H1 (cell line): ENCODE results near the gene PDCD6IP. TPM values are rescaled to one million over a fixed set of nuclear protein-coding genes. Genes with fewer than 3 reads are reported as not detected.

Experiments used
- CTCF ChIA-PET: fragments of 300-600 bp; sonication (Branson Sonifier 250); formaldehyde crosslinking; loops from one replicate; lab custom pipeline; 2021; ENCODE audit not compliant: partially characterized antibody; lab: Charles Lee
- POLR2A ChIA-PET: fragments of 300-600 bp; sonication (Branson Sonifier 250); formaldehyde crosslinking; loops from one replicate; lab custom pipeline; 2021; ENCODE audit warnings: inconsistent platforms; ENCODE audit not compliant: partially characterized antibody; lab: Charles Lee
- DNase-seq, 2 experiments: peaks; one replicate each; pipeline versions ENCODE4 v3.0.0 to v3.0.0-alpha.2; 2010 to 2022; ENCODE audit warnings: low spot score in 2 of 2, low read depth in 1 of 2, mixed read lengths in 1 of 2
- FAIRE-seq: peaks from 2 replicates; lab custom pipeline; 2011; peaks lifted over from hg19 to GRCh38; lab: Jason Lieb, UNC
- H2AFZ ChIP-seq: 2 replicates; pipeline ENCODE4 v1.8.1; 2012; ENCODE audit warnings: low read length, inconsistent platforms
- H2AK5ac ChIP-seq: 2 replicates; pipeline ENCODE4 v1.6.1; 2013; ENCODE audit warnings: low read depth, low read length
- H2BK120ac ChIP-seq: replicated peaks from 2 replicates; pipeline ENCODE3; 2013; ENCODE audit warnings: low read depth, low read length, inconsistent platforms
- H2BK12ac ChIP-seq: 2 replicates; pipeline ENCODE4 v1.6.1; 2013; ENCODE audit warnings: low read depth, low read length
- H2BK15ac ChIP-seq: 2 replicates; pipeline ENCODE4 v1.6.1; 2013; ENCODE audit warnings: low read length
- H2BK20ac ChIP-seq: 2 replicates; pipeline ENCODE4 v1.6.1; 2013; ENCODE audit warnings: low read length
- H2BK5ac ChIP-seq: 2 replicates; pipeline ENCODE4 v1.6.1; 2013; ENCODE audit warnings: low read depth, low read length
- H3K14ac ChIP-seq: 2 replicates; pipeline ENCODE4 v1.6.1; 2013; ENCODE audit warnings: inconsistent platforms; ENCODE audit not compliant: insufficient read length
- H3K18ac ChIP-seq: 2 replicates; pipeline ENCODE4 v1.6.1; 2013; ENCODE audit warnings: low read length; ENCODE audit errors: extremely low read depth
- H3K23ac ChIP-seq: 2 replicates; pipeline ENCODE4 v1.6.1; 2013; ENCODE audit warnings: inconsistent platforms; ENCODE audit not compliant: insufficient read length
- H3K23me2 ChIP-seq: 2 replicates; pipeline ENCODE4 v1.6.1; 2013; ENCODE audit warnings: low read depth, low read length
- H3K27ac ChIP-seq: 2 replicates; pipeline ENCODE4 v1.6.1; 2011; ENCODE audit warnings: low read depth, low read length, inconsistent platforms
- H3K27me3 ChIP-seq, 4 experiments: replicated peaks in 1 of 4; 1 replicate in 1 of 4; 2 replicates in 3 of 4; pipeline versions ENCODE4 v1.6.1 to v1.8.1; 2011 to 2013; ENCODE audit warnings: low read length in 3 of 4, mild to moderate bottlenecking in 3 of 4, inconsistent platforms in 2 of 4, mixed read lengths in 2 of 4, moderate library complexity in 1 of 4; ENCODE audit not compliant: control insufficient read depth in 3 of 4, insufficient read depth in 3 of 4; ENCODE audit errors: extremely low read depth in 1 of 4
- H3K36me3 ChIP-seq, 4 experiments: 2 replicates each; pipeline versions ENCODE4 v1.6.1 to v1.8.1; 2011 to 2013; ENCODE audit warnings: mild to moderate bottlenecking in 4 of 4, low read length in 3 of 4, moderate library complexity in 2 of 4, control low read depth in 1 of 4, inconsistent platforms in 1 of 4; ENCODE audit not compliant: insufficient read depth in 4 of 4, control insufficient read depth in 2 of 4
- H3K4ac ChIP-seq: replicated peaks from 2 replicates; pipeline ENCODE3; 2013; ENCODE audit warnings: low read length, low read depth, mixed read lengths, inconsistent platforms; ENCODE audit not compliant: insufficient read length
- H3K4me1 ChIP-seq, 4 experiments: replicated peaks in 1 of 4; 1 replicate in 1 of 4; 2 replicates in 3 of 4; pipeline versions ENCODE4 v1.6.1 to v1.8.1; 2011 to 2013; ENCODE audit warnings: low read length in 3 of 4, inconsistent platforms in 2 of 4, mixed read lengths in 1 of 4; ENCODE audit not compliant: insufficient read depth in 4 of 4, control insufficient read depth in 3 of 4
- H3K4me2 ChIP-seq, 2 experiments: 2 replicates each; pipeline versions ENCODE4 v1.6.1 to v1.8.1; 2011 to 2013; ENCODE audit warnings: low read depth in 2 of 2, low read length in 2 of 2, control low read depth in 1 of 2, inconsistent platforms in 1 of 2, mild to moderate bottlenecking in 1 of 2; ENCODE audit not compliant: insufficient read depth in 1 of 2
- H3K4me3 ChIP-seq, 4 experiments: fragments of 200-600, 300-600 bp in 1 of 4; sonication (generic), shearing (Covaris generic), sonication (Bioruptor Twin) in 1 of 4; 2 replicates each; pipeline versions ENCODE4 v1.5.1 to v1.8.1; 2011 to 2016; ENCODE audit warnings: low read length in 4 of 4, low read depth in 3 of 4, control low read depth in 2 of 4, inconsistent platforms in 2 of 4, mild to moderate bottlenecking in 2 of 4, mixed read lengths in 1 of 4, moderate library complexity in 1 of 4; ENCODE audit not compliant: insufficient read depth in 2 of 4; ENCODE audit errors: extremely low read depth in 1 of 4
- H3K56ac ChIP-seq: replicated peaks from 2 replicates; pipeline ENCODE3; 2013; ENCODE audit warnings: low read depth, mild to moderate bottlenecking, mixed read lengths, low read length, inconsistent platforms; ENCODE audit not compliant: insufficient read length
- H3K79me1 ChIP-seq: 2 replicates; pipeline ENCODE4 v1.6.1; 2013; ENCODE audit warnings: low read depth, low read length, control low read depth
- H3K79me2 ChIP-seq, 2 experiments: 2 replicates each; pipeline versions ENCODE4 v1.6.1 to v1.8.1; 2012 to 2013; ENCODE audit warnings: low read length in 2 of 2, mild to moderate bottlenecking in 2 of 2, inconsistent platforms in 1 of 2; ENCODE audit not compliant: insufficient read depth in 2 of 2, control insufficient read depth in 1 of 2
- H3K9ac ChIP-seq, 4 experiments: replicated peaks in 1 of 4; 1 replicate in 1 of 4; 2 replicates in 3 of 4; pipeline versions ENCODE4 v1.6.1 to v1.8.1; 2011 to 2013; ENCODE audit warnings: low read depth in 3 of 4, low read length in 3 of 4, control low read depth in 2 of 4, mild to moderate bottlenecking in 2 of 4, moderate library complexity in 2 of 4, inconsistent platforms in 1 of 4; ENCODE audit errors: extremely low read depth in 1 of 4
- H3K9me3 ChIP-seq, 2 experiments: 2 replicates each; pipeline versions ENCODE4 v1.6.1 to v1.8.1; 2012 to 2013; ENCODE audit warnings: mild to moderate bottlenecking in 2 of 2, moderate library complexity in 2 of 2, control low read depth in 1 of 2, inconsistent platforms in 1 of 2, low read depth in 1 of 2, low read length in 1 of 2, mixed read lengths in 1 of 2; ENCODE audit not compliant: insufficient read depth in 2 of 2
- H4K20me1 ChIP-seq, 2 experiments: replicated peaks in 1 of 2; 2 replicates each; pipeline versions ENCODE3 to v1.8.1; 2011 to 2013; ENCODE audit warnings: inconsistent platforms in 2 of 2, low read length in 2 of 2, mild to moderate bottlenecking in 1 of 2; ENCODE audit not compliant: insufficient read depth in 2 of 2, control insufficient read depth in 1 of 2
- H4K5ac ChIP-seq: 2 replicates; pipeline ENCODE4 v1.6.1; 2013; ENCODE audit warnings: low read length, low read depth, mixed read lengths, inconsistent platforms; ENCODE audit not compliant: insufficient read length
- H4K8ac ChIP-seq: 2 replicates; pipeline ENCODE4 v1.8.0; 2013; ENCODE audit warnings: mild to moderate bottlenecking, moderate library complexity, low read length, inconsistent platforms; ENCODE audit not compliant: insufficient read depth; ENCODE audit errors: extremely low read depth
- H4K91ac ChIP-seq: replicated peaks from 2 replicates; pipeline ENCODE3; 2013; ENCODE audit warnings: low read length, mixed read lengths, inconsistent platforms; ENCODE audit not compliant: insufficient read length
- ASH2L ChIP-seq: fragments of 200-600, 300-600 bp; sonication (generic); IDR thresholded peaks from one replicate; pipeline ENCODE4 v1.7.1; 2017; ENCODE audit warnings: low read length
- BCL11A ChIP-seq, 2 experiments: IDR thresholded peaks; one replicate each; pipeline ENCODE4 v1.6.1; 2011; ENCODE audit warnings: low read depth in 2 of 2, low read length in 2 of 2, mild to moderate bottlenecking in 2 of 2
- CTBP2 ChIP-seq: IDR thresholded peaks from 2 replicates; pipeline ENCODE4 v1.7.0; 2011; ENCODE audit warnings: borderline replicate concordance, mild to moderate bottlenecking, moderate library complexity, mixed read lengths, low read length; ENCODE audit not compliant: insufficient read depth, insufficient read length
- CTCF ChIP-seq, 3 experiments: IDR thresholded peaks; 1 replicate in 2 of 3; 2 replicates in 1 of 3; pipeline versions ENCODE4 v1.5.1 to v1.6.1; 2011; ENCODE audit warnings: low read length in 3 of 3, mild to moderate bottlenecking in 3 of 3, inconsistent platforms in 2 of 3, low read depth in 1 of 3, moderate library complexity in 1 of 3; ENCODE audit not compliant: insufficient read depth in 1 of 3; ENCODE audit errors: control extremely low read depth in 1 of 3
- NRF1 ChIP-seq: IDR thresholded peaks from 2 replicates; pipeline ENCODE4 v1.6.1; 2011; ENCODE audit warnings: mild to moderate bottlenecking, low read depth, low read length, improper control_type of control experiment
- SP2 ChIP-seq: IDR thresholded peaks from 2 replicates; pipeline ENCODE4 v1.6.1; 2012; ENCODE audit warnings: mild to moderate bottlenecking, low read length, inconsistent platforms
- TAF1 ChIP-seq: IDR thresholded peaks from 2 replicates; pipeline ENCODE4 v1.6.1; 2011; ENCODE audit warnings: mild to moderate bottlenecking, low read depth, low read length
- WGBS, 2 experiments: shearing (Covaris generic) in 1 of 2; methylation state at CpG; one replicate each; pipeline versions ENCODE4 v1.1.6 to v1.1.7; 2013 to 2015; ENCODE audit warnings: low lambda C conversion rate in 2 of 2, mixed read lengths in 2 of 2, inconsistent platforms in 1 of 2, low coverage in 1 of 2, missing lambda C conversion rate in 1 of 2; ENCODE audit not compliant: insufficient replicate concordance in 2 of 2, insufficient coverage in 1 of 2, insufficient read length in 1 of 2; ENCODE audit errors: extremely low coverage in 1 of 2, missing lambda C conversion rate in 1 of 2; 5-methylcytosine and 5-hydroxymethylcytosine counted together
- polyA plus RNA-seq, 7 experiments: library from polyadenylated mRNA; depleted of rRNA in 3 of 7; stranded (reverse) in 5 of 7; unstranded in 2 of 7; fragments of >200 nt in 5 of 7; fragments of 200-250 nt in 2 of 7; gene quantifications; 1 replicate in 5 of 7; 2 replicates in 1 of 7; 4 replicates in 1 of 7; pipeline versions ENCODE4 v1.2.1 to v1.2.3, GENCODE V29; 2011 to 2013; ENCODE audit warnings: missing spikeins in 2 of 7, mixed read lengths in 2 of 7
- total RNA-seq: library from RNA; stranded (reverse); fragmentation: NEBNext Ultra II Directional; extraction: Animal tissue kit (Norgen Biotek cat#: 25700); gene quantifications from 2 replicates; pipeline ENCODE4 v1.2.1, GENCODE V29; 2021

Gene PDCD6IP
- total and polyA plus RNA-seq, 2 of the 8 experiments (the other 6 are each of a cell fraction or from before 2014, with no cell fraction given), result 61.7 to 155 TPM

- no peaks in the 10 kb centered on the region for H3K79me2 ChIP-seq
- no peak overlapping the region for H3K27ac ChIP-seq
- no peak overlapping the region for H2BK5ac ChIP-seq
- no peak overlapping the region for H3K4me3 ChIP-seq
- ChIA-PET CTCF (no interaction called here), POLR2A (no interaction called here)
- FAIRE-seq (no peak), DNase-seq (no peak)
- H2AK5ac ChIP-seq, result no peak overlapping the region
- H2BK20ac ChIP-seq, result no peak overlapping the region
- H2BK12ac ChIP-seq, result no peak overlapping the region
- no peaks in the 10 kb centered on the region for H3K27me3 ChIP-seq
- no peak overlapping the region for H2BK15ac ChIP-seq
- H2BK120ac ChIP-seq, result no peak overlapping the region
- H3K56ac ChIP-seq, result no peak overlapping the region
- no peaks in the 10 kb centered on the region for H3K79me1 ChIP-seq
- no peak overlapping the region for H3K18ac ChIP-seq
- H2AFZ ChIP-seq, result no peak overlapping the region
- H3K4ac ChIP-seq, result no peak overlapping the region
- no peak overlapping the region for H4K8ac ChIP-seq
- H3K36me3 ChIP-seq, result peaks cover 0 to 26% (median 7%) of the 10 kb centered on the region in 4 experiments; a peak in 5 of 8 replicates
- H3K4me1 ChIP-seq, result no peaks in the 10 kb centered on the region
- no peak overlapping the region for H3K14ac ChIP-seq
- no peak overlapping the region for H4K91ac ChIP-seq
- H4K20me1 ChIP-seq, result peaks cover 0 to 2% of the 10 kb centered on the region in 2 experiments
- H3K9ac ChIP-seq, result no peak overlapping the region
- H3K9me3 ChIP-seq, result no peaks in the 10 kb centered on the region
- no peaks in the 10 kb centered on the region for H3K23me2 ChIP-seq
- WGBS, 2 experiments, result 85% methylated on average over 1 of the region's 1 CpG; no CpG with 5 or more reads in 1 of the 2 experiments
- no peak overlapping the region for H3K4me2 ChIP-seq
- H4K5ac ChIP-seq, result no peak overlapping the region
- no peak overlapping the region for H3K23ac ChIP-seq
- TF ChIP-seq CTBP2 (no peak), CTCF (IDR thresholded peaks at IDR 0.05; ENCODE audit: control extremely low read depth in 1 of 3, insufficient read depth in 1 of 3, low read depth in 1 of 3, low read length in 3 of 3) (no peak), ASH2L (no peak), SP2 (no peak), NRF1 (no peak), BCL11A (IDR thresholded peaks at IDR 0.05; ENCODE audit: low read depth in 2 of 2, low read length in 2 of 2) (no peak), TAF1 (no peak)
Observed at GRCh38 chr3:33868309-33868708, 69.9 kb downstream of the PDCD6IP start.
